NCI-H2107 treated with DMSO at 0.1 percent for 48 hours (cell line): ENCODE data around the gene PCYT2.

Source experiments
- DNase-seq: peaks from one replicate; lab custom pipeline; 2025; ENCODE audit not compliant: unreplicated experiment; lab: John Stamatoyannopoulos, UW

PCYT2 gene

DNA sequence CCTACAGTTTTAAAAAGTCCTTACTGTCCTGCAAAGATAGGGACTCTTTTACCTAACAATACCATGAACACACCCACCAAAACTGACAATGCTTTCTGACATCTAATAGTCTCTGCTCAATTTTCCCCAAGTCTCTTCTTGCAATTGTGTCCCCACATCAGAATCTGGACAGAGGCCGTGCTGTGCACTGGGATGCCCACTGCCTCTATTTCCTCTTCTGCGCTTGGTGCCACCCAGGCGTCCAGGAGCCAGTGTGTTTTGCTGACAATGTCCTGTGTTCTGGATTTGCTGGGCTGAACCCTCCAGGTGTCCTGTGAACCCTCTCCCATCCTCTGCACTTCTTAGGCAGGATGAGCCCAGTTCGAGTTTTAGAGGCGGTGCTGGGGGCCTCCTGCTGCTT, 33.6 kb downstream of the PCYT2 start:
- no peak for DNase-seq

DNA sequence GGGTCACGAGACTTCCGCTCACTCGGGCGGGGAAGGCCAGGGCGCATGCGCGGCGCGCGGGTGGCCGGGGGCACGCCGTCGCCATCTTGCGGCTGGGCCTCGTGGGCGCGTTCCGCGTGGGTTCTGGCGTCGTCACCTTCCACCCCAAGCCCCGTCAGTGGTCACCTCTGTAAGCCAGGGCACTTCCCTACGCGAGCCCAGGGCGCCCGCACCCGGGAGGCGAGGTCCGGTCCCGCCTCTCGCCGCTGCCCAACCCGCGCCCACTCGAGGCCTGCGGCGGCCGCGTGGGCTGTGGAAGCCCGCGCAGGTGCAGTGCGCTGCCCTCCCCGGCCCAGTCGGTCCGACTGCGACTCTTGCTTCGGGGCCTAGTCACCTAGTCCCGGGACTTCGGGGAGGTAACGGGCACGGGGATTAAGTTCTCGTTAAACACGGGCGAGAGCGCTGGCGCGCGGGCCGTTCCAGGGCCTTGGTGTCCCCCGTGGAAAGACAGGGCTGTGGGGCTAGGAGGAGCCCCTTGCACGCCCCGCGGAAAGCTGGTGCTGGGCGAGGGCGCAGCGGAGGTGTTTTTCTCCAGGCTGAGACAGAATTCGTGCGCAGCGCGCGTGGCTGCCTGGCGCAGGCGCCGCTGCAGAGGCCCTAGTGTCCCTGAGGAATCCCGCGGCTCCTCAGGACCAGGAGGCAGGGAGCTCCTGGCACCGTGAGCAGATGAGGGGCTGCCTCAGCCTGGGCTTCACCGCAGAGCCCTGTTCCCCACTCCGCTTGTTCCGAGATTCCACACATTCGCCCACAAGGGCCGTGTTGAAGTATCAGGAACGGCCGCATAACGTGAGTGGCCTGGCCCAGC, 39.6 kb downstream of the PCYT2 start:
- peak; percentile 40 for DNase-seq

DNA sequence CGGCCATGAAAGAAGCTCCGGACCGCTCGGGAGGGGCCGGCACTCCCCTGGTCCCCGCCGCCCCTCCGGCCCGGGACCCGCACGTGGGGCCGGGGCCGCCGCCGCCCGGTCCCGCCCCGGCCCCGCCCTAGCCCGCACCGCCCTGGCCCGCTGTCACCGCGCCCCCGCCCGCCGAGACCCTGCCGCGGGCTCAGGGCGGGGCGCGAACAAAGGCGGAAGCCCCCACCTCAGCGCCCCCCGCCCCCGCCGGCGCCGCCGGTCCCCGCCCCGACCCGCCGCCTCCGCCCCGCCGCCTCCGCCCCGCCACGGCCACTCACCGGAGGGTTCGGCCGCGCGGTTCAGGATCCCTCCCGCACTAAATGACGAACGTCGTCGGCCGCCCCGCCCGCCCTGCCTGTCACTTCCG, 40.2 kb downstream of the PCYT2 start, which contains the start of gene ARHGDIA:
TSS of gene ARHGDIA (minus strand) at position 357 of the 406 bp plus-strand sequence. CDS start 1,407 bp downstream, outside the sequence.
- no peak for DNase-seq

DNA sequence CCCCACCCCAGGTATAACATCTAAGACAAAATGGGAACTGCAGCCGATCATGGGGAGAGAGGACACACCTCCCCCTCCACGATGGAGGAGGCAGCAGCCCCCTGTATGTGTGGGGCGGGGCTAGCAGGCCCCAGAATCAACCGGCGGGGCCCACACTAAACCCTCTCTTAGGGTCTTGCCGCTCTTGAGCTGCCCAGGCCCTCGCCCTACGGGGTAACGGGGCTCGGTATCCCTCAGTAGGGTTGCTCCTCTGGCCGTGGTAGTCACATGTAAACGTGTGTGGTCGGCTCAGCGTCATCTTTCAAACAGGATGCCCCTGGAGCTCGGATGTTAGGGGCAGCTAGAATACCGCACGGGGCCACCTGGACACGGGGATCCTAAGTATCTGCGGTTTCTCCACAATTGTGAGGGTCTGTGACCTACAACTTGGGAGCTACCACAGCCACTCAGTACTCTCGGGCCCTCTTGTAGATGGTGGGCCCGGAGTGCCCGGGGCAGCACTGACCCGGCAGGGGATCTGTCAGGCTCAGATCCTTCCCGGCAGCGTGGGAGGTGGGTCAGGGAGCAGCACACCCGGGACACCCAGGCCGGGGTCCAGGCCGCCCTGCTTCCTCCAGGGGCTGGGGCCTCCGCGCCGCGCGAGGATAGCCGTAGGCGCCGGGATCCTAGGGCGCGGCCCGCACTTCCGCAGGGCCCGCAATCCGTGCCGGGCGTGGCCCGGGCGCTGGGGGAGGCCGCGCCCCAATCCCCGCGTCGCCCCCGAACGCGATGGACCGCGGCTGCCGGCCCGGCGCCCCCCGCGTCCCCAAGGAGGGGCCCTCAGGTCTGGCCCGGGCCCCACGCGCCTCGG, 40.8 kb downstream of the PCYT2 start:
- no peak for DNase-seq

DNA sequence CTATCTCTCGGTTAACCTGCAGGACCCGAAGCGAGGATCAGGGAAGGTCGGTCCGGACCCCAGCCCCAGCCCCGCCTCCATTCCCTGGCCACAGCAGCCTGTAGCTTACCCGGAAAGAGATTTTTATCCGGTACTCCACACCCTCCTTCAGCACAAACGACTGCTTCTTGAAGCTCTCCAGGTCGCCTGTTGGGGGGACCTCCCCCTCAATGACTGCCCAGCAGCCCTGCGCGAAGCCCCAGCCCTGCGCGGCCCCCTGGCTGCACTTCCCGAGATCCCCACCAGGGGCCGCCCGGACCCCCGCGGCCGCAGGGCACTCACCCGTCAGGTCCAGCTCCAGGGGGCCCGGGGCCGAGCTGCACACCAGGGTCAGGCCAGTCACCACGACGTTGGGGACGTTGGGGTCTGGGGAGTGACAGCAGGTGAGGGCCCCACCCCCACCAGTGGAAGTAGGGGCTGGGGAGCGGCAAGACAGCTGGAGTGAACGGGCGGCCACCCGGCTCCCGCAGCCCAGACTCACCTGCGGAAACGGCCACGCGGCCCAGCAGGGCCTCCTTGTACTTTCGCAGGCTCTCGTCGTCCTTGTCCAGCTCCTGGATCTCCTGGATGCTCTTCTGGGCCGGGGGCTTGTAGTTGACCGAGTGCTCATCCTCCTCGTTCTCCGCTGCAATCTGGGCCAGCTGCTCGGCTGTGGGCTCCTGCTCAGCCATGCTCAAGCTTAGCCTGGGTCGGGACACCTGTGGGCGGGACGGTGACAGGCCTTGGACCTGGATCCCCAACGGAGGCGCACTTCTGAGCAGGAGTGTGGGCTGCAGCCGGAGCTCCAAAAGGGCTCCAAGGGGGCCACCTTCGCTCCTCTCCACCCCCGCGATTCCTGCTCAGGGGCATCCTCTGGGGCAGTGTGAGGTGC, 41.7 kb downstream of the PCYT2 start:
- DNase-seq: no peak

DNA sequence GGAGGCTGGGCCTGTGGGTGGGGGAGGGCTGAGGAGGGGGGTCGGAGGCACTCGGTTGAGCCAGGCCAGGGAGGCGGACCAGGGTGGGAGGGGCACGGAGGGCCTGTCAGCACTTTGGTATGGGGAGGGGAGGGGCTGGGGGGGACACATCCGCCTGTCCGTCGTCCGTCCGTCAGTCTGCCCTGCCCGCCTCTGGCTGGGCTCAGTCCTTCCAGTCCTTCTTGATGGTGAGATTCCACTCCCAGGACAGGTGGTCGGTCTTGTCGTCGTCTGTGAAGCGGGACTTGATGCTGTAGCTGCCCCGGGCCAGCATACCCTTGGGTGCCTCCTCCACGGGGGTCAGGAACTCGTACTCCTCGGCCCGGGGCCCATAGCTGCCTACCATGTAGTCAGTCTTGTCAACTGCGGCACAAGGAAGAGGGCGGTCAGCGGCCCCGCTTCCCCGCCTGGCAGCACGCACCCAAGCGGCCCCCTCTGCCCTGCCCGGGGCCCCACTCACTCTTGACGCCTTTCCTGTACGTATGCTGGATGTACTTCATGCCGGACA, 42.5 kb downstream of the PCYT2 start:
- DNase-seq: no peak

DNA sequence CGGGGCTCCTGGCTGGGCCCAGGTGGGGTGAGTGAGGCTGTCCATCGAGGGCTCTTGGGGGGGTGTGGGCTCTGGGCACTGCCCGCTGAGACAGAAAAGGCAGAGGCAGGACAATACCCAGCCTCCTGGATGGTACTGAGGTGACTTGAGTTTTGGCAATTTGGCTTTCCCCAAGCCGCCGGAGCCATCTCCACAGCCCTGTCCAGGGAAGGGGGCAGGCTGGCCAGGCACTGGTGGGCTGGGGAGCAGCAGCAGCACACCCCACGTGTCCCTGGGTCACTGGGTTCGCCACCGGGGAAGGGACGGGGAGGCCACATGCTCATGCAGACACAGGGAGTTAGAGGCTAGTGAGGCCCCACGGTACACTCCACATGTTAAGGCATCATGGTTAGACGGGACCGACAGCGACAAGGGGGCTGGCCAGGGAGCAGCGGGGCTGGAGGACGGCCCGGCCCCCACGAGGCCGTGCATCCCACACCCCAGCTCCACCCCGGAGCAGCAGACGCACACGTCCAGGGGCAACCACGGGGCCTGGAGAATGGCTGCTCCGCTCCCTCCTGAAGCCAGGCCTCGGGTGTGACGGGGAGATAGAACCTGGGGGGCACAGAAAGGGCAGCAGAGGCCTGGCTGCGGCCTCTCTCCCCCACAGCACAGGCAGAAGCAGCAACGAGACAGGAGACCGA, 43.1 kb downstream of the PCYT2 start:
- DNase-seq: no peak

DNA sequence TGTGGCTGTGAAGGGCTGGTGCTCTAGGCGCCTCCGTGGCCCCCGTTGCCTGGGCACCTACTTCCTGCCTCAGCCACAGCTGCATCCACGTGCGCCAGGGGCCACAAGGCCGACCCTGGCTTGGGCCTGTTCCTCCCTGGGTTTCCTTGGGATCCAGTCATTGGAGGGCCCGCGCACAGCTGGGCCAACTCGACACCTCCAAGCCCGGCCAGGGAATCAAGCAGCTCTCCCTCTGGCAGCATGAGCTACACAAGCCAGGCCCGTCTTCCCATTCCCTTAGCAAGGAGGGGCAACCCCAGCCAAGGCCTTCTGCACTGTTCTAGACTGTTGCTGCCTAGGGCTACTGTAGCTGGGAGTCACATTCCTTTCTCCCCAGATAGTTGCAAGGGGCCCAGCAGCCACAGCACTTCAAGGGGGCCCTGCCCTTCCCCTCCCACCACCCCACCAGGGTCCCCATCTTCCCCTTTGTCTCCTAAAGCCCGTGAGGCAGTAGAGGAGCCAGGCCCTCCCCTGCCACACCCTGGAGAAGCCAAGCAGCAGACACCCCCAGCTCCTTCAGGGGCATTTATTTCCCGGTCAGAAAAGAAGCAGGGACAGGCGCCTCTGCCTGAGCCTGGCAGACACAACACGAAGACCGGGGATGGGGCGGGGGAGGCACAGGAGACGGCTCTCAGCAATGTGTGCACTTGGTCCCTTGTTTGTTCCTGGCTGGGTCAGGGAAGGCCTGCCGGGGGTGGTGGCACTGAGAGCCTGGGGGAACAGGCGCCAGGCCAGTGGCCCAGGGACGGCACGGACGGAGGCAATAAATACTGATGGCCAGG, 43.8 kb downstream of the PCYT2 start:
- no peak for DNase-seq

DNA sequence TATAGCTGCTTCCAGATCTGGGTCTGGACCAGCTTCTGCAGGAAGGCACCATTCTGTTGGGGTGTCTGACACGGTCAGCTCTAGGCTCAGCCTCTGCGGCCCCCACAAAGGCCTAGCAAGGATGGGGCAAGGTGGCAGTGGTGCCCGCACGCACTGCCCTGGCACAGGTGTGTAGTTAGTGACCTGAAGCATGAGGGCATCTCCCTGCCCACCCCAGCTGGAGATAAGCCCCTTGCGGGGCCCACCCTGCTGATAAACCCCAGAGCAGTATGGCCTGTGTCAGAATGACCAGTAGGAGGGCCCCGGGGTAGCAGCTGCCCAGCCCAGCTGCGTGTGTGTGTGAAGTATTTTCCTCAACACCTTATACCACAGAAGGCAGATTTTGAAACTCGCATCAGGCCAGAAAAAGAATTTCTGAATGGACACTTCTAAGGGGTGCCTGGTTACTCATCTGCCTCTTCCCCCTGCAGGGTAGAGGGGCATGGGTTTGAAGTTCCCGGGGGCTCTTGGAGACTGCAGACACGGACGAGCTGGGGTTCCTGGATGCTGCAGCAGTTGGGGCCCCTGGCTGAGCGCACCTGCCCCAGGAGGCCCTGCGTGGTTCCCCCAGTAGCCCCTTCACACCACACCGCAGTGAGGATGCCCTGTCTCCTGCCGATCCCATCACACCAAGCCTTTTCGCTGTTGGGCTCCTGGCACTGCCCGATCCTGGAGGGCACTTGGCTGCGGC, 44.6 kb downstream of the PCYT2 start:
- DNase-seq: no peak

DNA sequence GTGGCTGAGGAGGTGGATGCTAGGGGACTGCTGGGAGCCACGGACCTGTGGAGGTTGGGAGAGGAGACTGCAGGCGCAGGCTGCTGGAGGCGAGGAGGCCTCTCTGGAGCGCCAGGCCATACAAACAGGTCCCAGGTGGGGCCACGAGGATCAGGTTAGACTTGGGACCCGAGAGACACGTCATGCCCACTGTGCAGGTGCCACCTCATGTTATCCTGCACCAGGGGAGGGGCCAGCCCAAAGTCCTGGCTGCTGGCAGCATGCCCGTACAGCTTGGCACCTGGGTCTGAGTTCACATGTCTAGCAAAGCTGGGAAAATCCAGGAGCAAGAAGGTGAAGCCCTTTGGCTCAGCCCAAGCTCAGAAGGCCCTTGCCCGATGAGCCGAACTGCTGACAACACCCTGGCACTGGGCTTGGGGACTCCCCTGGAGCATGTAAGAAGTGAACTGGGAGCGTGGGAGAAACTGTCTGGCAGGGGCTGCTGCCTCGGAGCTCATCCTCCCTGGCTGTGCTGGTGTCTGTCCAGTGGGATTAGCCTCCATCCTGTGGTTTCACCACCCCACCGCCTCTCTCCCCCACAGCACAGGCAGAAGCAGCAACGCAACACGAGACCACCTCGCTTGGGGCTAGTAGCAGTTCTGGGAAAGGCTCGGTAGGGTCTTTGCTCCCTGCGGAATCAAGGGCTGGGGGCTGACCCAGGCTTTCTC, 45.3 kb downstream of the PCYT2 start:
- DNase-seq: peak; percentile 83

DNA sequence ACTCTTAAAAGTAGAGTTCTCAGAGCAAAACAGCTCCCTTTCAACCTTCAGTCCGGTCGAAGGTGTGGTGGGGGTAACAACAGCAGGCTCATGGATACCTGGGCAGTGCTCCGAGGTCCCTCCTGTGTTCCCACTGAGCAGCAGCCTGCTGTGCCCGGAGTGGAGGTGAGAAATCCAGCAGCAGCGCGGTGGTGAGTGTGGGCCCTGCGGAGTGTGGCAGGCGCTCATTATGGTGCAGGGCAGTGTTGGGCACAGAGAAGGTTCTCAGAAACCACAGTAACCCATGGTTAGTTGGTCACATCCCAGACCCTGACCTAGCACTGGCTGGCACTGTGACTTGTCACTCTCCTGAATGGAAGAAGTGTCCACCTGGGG, 45.9 kb downstream of the PCYT2 start:
- DNase-seq: no peak

DNA sequence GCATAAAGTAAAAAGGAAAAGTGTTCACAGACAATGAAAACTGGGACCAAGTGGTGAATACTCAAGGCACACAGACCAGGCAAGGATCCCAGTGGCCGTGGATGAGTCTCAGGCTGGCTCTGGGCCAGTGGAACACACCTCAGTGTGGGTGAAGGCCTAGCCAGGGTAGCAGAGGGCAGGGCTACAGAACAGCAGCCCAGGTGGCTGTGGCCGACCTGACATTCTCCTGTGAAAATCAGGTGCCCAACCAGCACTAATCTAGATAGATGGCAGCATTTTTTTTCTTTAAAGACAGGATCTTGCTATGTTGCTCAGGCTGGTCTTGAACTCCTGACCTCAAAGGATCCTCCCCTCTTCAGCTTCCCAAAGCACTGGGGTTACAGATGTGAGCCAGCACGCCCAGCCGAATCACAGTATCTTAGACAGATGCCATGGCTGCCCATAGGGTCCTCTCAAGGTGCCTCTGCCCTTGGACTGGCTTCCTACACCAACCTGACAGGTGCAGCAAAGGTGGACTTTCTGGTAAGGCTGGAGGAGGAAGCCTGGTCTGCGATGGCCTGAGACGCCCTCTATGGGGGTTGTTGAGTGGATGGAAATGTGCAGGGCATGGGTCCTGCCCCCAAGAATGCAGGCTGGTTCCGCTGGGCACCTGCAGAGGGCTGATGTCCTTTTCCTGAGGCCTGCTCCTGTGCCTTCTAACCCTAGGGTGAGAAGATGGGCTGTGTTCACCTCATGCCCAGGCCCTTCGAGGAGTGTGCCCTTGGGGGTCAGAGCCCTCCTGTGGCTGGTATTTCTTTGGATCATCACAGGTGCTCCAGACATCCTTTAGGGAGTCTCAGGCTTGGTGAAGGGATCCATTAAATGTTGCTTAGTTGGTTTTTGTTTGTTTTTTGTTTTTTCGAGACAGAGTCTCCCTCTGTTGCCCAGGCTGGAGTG, 47.1 kb downstream of the PCYT2 start:
- no peak for DNase-seq

DNA sequence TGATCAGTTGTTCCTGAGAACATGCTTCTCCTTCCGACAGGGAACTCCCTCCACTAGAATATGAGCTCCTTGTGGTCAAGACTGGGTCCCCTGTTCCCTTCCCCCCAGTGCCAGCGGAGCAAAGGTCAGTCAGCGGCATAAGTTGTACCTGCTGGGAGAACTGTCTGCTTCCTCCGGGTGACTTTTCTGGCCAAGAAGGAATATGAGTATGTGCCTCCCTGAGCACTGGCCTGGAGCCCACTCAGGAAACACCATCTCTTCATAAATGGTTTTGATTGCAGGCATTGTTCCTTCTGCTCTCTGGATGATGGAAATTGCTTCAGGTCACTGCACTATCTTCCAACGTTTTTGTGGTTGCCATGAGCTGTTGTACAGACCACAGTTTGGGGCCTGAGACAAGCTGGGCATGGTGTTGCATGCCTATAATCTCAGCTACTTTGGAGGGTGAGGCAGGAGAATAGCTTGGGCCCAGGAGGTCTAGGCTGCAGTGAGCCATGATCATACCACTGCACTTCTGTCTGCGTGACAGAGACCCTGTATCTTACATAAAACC, 48.0 kb downstream of the PCYT2 start:
- no peak for DNase-seq

DNA sequence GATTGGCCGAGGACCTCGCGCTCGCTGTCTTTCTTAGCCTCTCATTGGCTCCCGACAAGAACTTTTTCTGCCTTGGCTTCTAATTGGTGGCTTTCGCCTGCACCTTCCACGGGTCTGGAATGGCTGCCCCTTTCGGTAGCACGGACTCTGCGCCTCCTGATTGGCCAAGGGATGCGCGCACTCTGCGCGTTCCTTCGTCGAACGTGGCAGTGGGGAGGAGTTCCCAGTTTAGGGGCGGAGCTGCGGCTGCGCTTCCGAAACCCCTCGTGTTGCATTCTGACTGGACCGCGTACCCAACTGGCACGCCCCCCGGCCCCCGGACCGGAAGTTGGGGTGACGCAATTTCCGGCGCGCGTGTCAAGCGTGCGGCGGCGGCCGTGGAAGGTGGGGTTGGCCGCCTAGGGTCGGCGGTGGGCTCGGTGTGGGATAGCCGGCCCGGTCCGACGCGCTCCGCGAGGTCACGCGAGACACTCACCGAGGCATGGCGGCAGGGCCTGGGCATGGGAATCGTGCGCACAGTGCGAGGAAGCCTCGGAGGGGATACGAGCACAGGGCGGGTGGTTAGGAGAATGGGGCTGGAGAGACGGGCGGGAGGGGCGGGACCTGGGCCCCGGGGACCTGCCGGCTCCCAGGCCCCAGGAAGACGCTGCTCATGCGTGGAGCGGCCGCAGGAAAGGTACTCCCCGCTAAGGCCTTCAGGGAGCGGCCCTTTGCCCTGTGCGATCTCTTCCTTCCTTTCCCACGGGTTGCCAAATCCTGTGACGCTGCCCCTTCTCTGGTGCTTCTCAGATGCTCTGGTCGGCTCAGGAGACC, 50.2 kb downstream of the PCYT2 start:
- peak; percentile 98 for DNase-seq

DNA sequence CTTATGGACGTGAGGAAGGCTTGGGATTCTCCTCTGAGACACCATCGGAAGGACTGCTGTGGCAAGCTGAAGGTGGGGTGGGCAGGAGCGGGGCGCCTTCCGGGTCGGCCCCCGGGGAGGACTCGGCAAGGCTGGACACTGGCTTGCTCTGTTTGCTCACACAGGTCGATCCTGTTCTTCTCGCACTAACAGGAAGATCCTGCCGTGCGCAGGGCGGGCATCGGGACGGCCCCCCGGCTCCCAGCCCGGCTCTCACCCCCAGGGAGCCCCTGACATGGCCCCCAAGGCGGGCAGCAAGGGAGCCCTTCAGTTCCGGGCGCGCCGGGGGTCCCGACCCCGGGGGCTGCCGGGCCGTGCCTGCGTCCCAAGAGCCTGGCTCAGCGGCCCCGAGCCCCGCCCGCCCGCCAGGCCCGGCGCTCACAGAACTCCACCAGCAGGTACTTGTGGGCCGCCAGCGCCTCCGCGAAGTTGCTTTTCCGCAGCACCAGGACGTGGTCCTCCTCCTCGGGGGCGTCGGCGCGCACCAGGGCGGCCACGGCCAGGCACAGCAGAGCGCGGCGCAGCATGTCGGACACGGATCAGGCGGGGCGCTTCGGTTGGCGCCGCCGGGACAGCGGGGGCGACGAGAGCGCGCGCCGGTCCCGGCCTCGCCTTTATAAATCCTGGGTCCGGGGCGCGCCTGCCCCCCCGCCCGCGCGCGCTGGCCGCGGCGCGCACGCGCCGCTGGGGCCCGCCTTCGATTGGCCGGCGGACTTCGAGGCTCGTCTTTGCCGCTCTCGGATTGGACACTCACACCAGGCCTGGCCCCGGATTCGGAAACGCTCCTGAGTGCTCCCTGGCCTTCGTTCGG, 51.1 kb downstream of the PCYT2 start, which contains the start of gene P4HB:
TSS of gene P4HB (minus strand) at position 630 of the 850 bp plus-strand sequence. CDS start at position 566, 64 bp downstream.
- no peak for DNase-seq
